Loucy (cell line): ENCODE measurements around the gene CFAP100.

Experiments used
- H2AFZ ChIP-seq: fragments of 200-600 bp; sonication (generic); 2 replicates; pipeline ENCODE4 v1.6.0; 2016; ENCODE audit warnings: antibody characterized with exemption, mild to moderate bottlenecking, low read length, moderate library complexity
- H3F3A ChIP-seq: fragments of 200-600 bp; 2 replicates; pipeline ENCODE4 v1.6.0; 2016; ENCODE audit warnings: antibody characterized with exemption, low read depth, mild to moderate bottlenecking
- H3K27me3 ChIP-seq: fragments of 200-600 bp; sonication (generic); 2 replicates; pipeline ENCODE4 v1.6.1; 2014; ENCODE audit warnings: low read length, mild to moderate bottlenecking; ENCODE audit not compliant: insufficient read depth, poor library complexity, severe bottlenecking
- H3K36me3 ChIP-seq: fragments of 200-600 bp; sonication (generic); 2 replicates; pipeline ENCODE4 v1.6.1; 2016; ENCODE audit warnings: low read length; ENCODE audit not compliant: insufficient read depth
- H3K4me1 ChIP-seq: fragments of 200-600 bp; sonication (generic); 2 replicates; pipeline ENCODE4 v1.5.1; 2014; ENCODE audit warnings: low read length, mild to moderate bottlenecking; ENCODE audit not compliant: insufficient read depth, poor library complexity, severe bottlenecking
- H3K4me2 ChIP-seq: fragments of 200-600 bp; sonication (generic); 2 replicates; pipeline ENCODE4 v1.6.0; 2014; ENCODE audit warnings: antibody characterized with exemption, low read length, low read depth, mild to moderate bottlenecking; ENCODE audit not compliant: poor library complexity, severe bottlenecking
- H3K4me3 ChIP-seq: fragments of 200-600 bp; sonication (generic); 2 replicates; pipeline ENCODE4 v1.5.1; 2014; ENCODE audit warnings: low read length, mild to moderate bottlenecking, mixed read lengths; ENCODE audit not compliant: poor library complexity, severe bottlenecking
- H3K79me2 ChIP-seq: fragments of 200-600 bp; sonication (generic); 2 replicates; pipeline ENCODE4 v1.6.1; 2014; ENCODE audit warnings: low read length; ENCODE audit not compliant: insufficient read depth
- H3K9ac ChIP-seq: fragments of 200-600 bp; sonication (generic); 2 replicates; pipeline ENCODE4 v1.6.0; 2014; ENCODE audit warnings: mild to moderate bottlenecking, low read depth, low read length, moderate library complexity; ENCODE audit not compliant: poor library complexity, severe bottlenecking
- H3K9me2 ChIP-seq: fragments of 200-600 bp; sonication (generic); replicated peaks from 2 replicates; pipeline ENCODE4 v1.6.1; 2016; ENCODE audit warnings: low read depth, low read length, mixed read lengths
- H3K9me3 ChIP-seq: fragments of 200-600 bp; sonication (generic); 2 replicates; pipeline ENCODE4 v1.6.1; 2014; ENCODE audit warnings: mild to moderate bottlenecking, antibody characterized with exemption, low read length, low read depth; ENCODE audit not compliant: insufficient read depth
- H4K20me1 ChIP-seq: fragments of 200-600 bp; sonication (generic); 2 replicates; pipeline ENCODE4 v1.6.0; 2014; ENCODE audit warnings: antibody characterized with exemption, low read length, mild to moderate bottlenecking; ENCODE audit not compliant: insufficient read depth, poor library complexity, severe bottlenecking
- CTCF ChIP-seq: fragments of 200-600 bp; sonication (generic); conservative IDR thresholded peaks from 2 replicates; pipeline ENCODE4 v1.5.1; 2014; ENCODE audit warnings: mild to moderate bottlenecking, antibody characterized with exemption, low read length
- EZH2phosphoT487 ChIP-seq: fragments of 200-600 bp; IDR thresholded peaks from 2 replicates; pipeline ENCODE4 v1.6.1; 2018; ENCODE audit warnings: antibody characterized with exemption, mild to moderate bottlenecking, moderate library complexity, borderline replicate concordance

Gene CFAP100

GRCh38 chr3:126417981-126418530 is 23.3 kb downstream of the CFAP100 start:
- H3K9me2 ChIP-seq: no peaks in the 10 kb centered on the region
- H3K79me2 ChIP-seq: no peaks in the 10 kb centered on the region
- no peak overlapping the region for H3K4me3 ChIP-seq
- H3F3A ChIP-seq: no peaks in the 10 kb centered on the region
- no peaks in the 10 kb centered on the region for H3K27me3 ChIP-seq
- no peaks in the 10 kb centered on the region for H3K9me3 ChIP-seq
- H3K4me2 ChIP-seq: no peak overlapping the region
- H4K20me1 ChIP-seq: no peaks in the 10 kb centered on the region
- TF ChIP-seq EZH2phosphoT487 (no peak), CTCF (no peak)
- no peaks in the 10 kb centered on the region for H3K36me3 ChIP-seq
- H2AFZ ChIP-seq: no peak overlapping the region
- H3K9ac ChIP-seq: no peak overlapping the region
- peaks cover 8% of the 10 kb centered on the region for H3K4me1 ChIP-seq

- H3K9me2 ChIP-seq: no peaks in the 10 kb centered on the region
Measured at GRCh38 chr3:126418661-126419131, 24.0 kb downstream of the CFAP100 start.

GRCh38 chr3:126419151-126419703 is 24.5 kb downstream of the CFAP100 start:
- no peaks in the 10 kb centered on the region for H3K9me2 ChIP-seq
- no peaks in the 10 kb centered on the region for H3K9me3 ChIP-seq
- H3K36me3 ChIP-seq: no peaks in the 10 kb centered on the region
- no peaks in the 10 kb centered on the region for H3F3A ChIP-seq
- H3K27me3 ChIP-seq: no peaks in the 10 kb centered on the region
- no peaks in the 10 kb centered on the region for H4K20me1 ChIP-seq
- H3K4me3 ChIP-seq: no peak overlapping the region
- no peak overlapping the region for H2AFZ ChIP-seq
- TF ChIP-seq CTCF: no peak
- H3K9ac ChIP-seq: no peak overlapping the region
- no peak overlapping the region for H3K4me2 ChIP-seq
- H3K4me1 ChIP-seq: peaks cover 8% of the 10 kb centered on the region
- no peaks in the 10 kb centered on the region for H3K79me2 ChIP-seq

More at GRCh38 chr3:126418661-126419131, 24.0 kb downstream of the CFAP100 start:
- Histone ChIP-seq H3K4me1 (peaks cover 8% of the 10 kb centered on the region), H3K27me3 (no peaks in the 10 kb centered on the region), H3K4me2 (no peak overlapping the region), H3F3A (no peaks in the 10 kb centered on the region), H3K4me3 (no peak overlapping the region), H3K9me3 (no peaks in the 10 kb centered on the region), H4K20me1 (no peaks in the 10 kb centered on the region), H2AFZ (no peak overlapping the region), H3K36me3 (no peaks in the 10 kb centered on the region), H3K79me2 (no peaks in the 10 kb centered on the region), H3K9ac (no peak overlapping the region)
- TF ChIP-seq EZH2phosphoT487: no peak
- TF ChIP-seq CTCF: no peak
